Inflammatory macrophage treated with lipopolysaccharide for 1 hour (primary cell): ENCODE measurements around the gene SLC30A2.

Source experiments
- DNase-seq, 2 donors: peaks; one replicate each; pipeline ENCODE4 v3.0.0-alpha.2; 2020 to 2022

SLC30A2 gene

DNA sequence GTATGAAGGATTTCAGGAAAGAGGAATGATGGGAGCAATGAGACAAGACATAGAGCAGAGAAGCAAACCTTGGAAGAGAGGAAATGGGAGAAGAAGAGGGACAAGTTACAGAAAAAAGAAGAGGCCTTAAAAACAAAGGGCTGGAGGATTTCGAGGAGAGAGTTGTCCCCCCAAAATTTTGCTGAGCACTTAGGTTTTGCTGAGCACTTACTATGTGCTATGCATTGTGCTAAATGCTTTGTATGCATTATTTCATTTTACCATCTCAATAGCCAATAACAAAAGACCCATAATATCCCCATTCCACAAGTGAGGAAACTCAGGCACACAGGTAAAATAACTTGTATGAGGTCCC, 24.0 kb upstream of the SLC30A2 start:
- no peak for DNase-seq

DNA sequence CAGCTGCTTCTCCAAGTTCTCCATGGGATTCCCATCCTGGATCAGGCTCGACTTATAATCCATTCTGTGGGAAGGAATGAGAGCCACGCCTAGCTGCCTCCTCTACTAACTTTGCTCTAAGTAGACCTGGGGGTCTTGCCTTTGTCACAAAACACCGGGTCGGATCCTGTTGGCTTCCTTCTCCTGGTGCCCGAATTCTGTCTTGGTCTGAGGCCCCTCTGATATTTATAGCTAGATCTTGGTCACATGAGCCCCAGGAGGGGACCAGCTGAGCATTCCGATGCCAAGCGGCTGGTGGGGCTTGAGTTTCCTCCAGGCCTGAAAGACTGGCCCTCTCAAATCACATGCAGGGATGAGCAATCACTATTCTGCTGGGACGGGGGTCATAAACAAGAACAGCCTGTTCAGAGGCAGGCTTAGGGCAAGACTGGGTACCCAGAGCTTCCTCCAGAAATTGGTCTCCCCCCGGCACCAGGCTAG, 21.6 kb upstream of the SLC30A2 start, which contains the start of gene TRIM63:
Gene TRIM63, minus strand, starts transcription at position 199 of the 480 bp plus-strand sequence. Its CDS starts 136 bp downstream, at position 63.
- no peak for DNase-seq

DNA sequence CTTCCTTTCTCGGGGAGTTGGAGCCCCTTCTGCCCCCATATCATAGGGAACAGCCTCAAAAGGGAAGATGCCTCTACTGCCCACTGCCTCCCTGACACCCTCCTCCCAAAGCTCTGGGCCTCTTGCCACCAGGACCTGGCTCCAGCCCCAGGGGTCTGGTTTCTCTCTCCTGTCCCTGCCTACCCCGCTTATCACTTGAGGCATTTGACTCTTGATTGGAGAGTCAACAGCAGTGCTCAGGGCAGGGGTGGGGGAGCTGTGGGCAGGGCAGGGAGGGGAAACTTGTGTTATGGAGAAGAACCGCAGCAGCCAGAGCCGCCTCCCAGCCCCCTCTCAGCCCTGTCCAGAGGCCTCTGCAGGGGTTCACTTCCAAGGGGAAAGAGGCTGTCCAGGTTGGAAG, 20.9 kb upstream of the SLC30A2 start:
- DNase-seq: no peak

DNA sequence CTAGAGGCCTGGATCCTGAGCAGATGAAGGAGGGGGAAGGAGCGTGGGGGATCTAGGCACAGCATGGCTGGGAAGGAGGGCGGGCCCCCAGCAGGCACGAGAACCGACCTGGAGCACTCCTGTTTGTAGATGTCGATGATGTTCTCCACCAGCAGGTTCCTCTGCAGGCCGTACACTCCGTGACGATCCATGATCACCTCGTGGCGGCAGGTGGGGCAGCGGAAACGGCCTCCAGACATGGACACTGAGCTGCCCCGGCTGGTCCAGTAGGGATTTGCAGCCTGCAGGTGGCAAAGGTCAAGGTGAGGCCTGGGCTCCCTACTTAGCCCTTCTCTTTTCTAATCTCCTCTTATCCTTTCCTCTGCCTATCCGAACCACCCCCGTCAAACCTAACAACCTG, 20.2 kb upstream of the SLC30A2 start:
- DNase-seq: no peak

DNA sequence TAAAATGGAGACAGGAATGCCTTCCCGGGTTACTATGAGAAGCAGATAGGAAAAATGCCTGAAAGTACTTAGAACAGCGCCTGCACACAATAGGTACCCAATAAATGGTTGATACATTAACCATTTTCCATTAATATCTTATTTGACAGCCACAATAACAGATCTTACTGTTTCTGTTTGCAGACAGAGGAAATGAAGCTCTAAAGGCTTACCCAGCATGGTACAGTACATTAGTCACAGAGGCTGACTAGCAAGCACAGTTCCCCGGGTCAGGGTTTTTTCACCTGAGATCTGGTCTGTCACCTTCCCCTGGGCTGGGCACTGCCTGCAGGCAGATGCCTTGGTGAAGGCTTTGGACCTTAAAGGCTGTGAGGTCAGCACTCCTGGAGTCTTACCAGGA, 18.6 kb upstream of the SLC30A2 start:
- no peak for DNase-seq

DNA sequence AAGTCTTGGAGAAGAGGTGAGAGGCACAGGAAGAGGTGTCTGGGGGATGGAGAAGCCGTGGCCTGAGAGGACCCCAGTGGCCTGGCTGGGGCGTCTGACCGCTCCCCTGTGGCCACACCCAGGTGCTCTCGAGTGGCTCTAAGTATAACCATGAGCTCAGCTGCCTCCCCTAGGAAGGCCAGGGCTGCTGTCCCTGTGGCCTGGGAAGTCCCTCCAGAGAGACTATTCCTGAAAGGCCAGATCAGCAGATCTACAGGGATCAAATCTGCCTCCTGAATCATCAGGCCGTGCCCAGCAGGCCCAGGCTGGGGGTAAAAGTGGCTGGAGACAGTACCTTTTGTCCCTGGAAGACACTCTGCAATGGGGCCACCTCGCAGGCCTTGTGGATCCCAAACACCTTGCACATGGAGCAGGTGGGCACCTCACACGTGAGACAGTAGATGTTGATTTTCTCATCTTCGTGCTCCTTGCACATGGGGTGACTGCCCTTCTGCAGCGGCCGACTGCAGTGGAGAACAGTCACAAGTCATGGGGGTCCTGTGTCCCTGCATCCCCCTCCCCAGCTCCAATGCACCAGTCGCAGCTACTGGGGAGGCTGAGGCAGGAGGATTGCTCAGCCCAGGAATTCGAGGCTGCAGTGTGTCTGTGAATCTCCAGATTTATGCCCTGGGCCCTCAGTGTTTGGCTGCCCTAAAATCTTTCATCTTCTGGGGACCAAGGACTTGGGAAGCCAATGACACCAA, 15.1 kb upstream of the SLC30A2 start:
- DNase-seq: no peak

DNA sequence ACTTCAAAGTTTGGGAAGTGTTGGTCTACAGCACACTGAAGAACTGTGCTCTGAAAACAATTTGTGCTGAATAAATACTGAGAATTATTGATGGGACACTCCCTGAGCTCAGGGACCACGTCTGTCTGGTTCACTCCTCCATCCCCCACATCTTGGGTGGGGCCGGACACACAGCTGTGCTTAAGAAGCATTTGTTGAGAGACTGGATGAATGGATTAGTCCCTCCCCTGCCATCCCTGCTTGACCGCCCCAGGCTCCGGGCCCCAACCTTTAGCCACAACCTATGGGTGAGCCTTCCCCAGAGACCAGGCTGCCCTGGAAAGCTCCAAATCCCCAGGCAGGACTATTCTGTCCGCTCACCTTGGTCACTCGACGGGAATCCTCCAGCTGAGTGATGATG, 14.0 kb upstream of the SLC30A2 start:
- no peak for DNase-seq

DNA sequence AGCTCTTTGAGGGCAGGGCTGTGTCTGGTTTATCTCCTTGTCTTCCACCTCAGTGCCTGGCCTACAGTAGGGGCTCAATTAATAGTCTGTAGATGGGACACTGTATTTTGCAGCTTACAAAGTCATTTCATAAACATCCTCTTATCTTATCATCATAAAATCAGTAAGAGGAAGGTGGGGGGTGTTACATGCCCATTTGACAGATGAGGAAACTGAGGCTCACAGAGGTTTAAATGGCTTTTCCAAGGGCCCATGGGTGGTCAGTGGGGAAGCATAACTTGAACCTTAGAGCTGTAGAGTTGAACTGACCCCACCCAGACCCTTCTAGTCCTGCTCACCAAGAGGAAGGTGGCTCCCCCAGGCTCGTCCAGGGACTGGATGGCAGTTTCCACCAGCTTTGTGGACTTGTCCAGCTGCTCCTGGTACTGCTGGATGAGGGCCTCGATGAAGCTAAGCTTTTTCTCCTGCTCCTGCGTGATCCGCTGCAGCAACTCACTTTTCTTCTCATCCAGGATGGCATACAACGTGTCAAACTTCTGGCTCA, 12.2 kb upstream of the SLC30A2 start:
- DNase-seq: no peak

DNA sequence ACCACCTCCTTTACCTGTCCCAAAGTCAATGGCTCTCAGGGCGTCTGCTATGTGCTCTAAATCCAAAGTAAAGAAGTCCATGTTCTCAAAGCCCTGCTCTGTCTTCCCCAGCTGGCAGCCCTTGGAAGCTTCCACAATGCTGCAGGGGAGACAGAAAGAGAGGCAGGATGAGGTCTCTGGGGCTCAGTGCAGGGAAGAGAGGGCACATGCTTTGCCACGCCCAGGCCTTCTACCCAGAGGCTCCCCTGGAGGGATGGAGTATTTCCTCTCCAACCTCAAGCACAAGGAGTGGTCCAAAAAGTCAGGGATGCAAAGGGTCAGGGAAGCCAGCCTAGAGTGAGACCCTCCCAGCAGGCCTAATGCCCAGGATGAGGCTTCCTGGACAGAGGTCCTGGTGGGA, 11.3 kb upstream of the SLC30A2 start:
- no peak for DNase-seq

DNA sequence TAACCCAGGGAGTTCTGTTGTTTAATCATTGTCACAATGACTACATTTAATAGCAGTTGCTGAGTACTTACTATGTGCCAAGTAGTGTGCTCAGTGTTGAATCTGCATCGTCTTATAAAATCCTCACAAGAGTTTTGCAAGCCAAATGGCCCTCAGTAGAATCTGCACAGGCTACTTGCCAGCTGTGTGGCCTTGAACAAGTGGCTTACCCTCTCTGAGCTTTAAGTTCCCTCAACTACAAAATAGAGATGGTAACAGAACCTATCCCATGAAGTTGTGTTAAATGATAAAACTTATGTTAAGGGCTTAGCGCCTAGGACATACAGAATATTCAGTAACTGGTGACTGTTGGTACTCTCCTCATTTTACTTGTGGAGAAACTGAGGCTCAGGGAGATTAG, 9.1 kb upstream of the SLC30A2 start:
- DNase-seq: no peak

DNA sequence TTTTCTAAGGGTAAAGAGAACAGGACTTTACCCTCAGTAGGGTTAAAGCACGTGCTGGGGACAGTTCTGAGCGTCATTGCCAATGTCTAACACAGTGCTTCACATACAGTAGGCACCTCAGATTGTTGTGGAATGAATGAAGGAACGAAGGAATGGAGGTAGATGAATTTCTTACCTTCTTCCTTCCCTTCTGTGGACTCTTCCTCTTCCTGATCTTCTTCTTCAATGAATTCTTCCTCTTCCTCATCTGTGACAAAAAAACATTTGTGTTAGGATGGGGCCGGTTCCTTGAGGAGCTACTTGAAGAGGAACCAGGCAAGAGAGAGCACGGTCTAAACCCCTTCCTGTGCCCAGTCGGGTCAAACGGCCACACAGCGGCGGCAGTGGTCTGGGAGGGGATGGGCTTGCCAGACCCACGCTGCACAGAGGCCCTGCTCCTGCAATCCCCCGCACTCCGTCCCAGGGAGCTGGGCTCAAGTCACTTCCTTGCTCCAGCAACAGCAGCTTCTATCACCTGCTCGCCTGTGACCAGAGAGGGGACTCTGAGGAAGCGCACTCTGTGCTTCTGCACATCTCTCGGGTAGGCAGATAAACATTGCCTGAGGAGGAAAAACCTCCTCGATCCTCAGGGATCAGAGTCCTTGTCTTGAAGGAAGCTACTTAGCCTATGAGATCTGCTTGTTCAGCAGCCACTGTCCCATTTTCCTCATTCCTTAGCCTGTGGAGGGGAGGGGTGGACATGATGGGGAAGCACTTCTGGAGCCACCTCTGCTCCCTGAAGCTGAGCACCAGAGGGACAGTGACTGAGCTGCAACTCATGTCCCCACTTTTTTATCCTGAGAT, 8.0 kb upstream of the SLC30A2 start:
- DNase-seq: no peak

DNA sequence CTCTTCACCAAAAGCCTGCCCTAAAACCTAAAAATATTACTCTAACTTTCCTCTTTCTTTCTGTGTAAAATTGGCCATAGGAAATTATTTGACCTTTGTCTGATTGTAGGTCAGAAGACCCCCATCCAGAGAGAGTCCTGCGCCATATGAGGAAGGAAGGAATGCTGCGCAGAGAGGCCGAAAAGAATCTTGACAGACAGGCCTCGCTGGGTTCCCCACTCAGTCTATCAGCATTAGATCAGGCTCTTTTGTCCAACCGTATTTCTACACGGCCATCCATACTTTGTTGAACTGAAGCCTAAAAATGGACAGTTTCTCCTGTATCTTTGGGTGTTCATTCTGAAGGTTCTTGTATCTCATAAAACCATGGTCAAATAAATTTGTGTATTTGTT, 4.3 kb upstream of the SLC30A2 start:
- DNase-seq: no peak

DNA sequence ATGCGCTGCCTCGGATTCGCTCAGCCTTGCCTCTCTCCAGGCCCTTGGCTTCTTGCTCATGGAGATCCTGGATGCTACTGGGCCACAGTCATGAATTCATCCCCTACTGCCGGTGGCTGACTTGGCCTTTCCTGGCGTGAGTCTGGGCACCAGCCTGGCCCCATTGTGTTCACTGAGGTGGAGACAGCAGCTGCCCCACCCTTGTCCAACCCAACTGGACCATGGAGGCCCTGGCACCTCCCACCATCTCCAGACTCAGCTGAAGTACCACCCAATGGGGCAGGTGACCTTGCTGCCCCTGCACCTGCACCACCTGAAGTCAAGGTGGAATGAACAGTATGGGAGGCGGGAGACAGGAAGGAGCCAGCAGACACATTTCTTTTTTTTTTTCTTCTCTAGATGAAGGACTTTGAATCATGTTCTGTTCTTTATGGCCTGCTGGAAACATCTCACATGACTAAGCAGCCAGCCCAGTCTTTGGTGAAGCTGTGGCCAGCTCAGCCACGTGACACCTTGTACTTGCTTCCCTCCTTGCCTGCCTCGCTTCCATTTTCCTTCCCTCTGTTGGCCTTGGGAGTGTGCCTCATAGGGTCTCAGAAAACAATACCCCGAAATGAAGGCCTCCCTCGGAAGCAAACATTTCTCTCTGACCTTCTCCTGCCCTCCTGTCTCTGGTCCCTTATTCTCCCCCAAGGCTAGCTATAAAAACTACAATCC, 3.8 kb upstream of the SLC30A2 start:
- no peak for DNase-seq

DNA sequence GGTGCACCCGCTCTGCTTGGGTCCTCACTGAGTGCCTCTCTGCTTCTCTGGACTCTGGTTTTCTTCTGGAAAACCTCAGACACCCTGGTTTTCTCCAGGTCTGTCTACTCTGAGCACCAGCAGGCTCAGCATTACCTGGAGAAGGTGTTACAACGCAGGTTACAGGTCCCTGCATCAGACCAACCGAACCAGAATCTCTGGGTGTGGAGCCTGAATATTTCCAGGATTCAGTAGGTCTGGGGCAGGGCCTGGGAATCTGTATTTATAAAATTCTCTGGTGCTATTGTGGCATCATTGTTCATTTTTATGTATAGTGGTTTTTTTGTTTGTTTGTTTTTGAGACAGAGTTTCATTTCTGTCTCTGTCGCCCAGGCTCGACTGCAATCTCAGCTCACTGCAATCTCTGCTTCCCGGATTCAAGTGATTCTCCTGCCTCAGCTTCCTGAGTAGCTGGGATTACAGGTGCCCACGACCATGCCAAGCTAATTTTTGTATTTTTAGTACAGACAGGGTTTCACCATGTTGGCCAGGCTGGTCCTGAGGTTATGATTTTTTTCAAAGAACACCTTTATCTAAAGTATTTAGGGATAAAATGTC, 1.5 kb upstream of the SLC30A2 start:
- DNase-seq: no peak

DNA sequence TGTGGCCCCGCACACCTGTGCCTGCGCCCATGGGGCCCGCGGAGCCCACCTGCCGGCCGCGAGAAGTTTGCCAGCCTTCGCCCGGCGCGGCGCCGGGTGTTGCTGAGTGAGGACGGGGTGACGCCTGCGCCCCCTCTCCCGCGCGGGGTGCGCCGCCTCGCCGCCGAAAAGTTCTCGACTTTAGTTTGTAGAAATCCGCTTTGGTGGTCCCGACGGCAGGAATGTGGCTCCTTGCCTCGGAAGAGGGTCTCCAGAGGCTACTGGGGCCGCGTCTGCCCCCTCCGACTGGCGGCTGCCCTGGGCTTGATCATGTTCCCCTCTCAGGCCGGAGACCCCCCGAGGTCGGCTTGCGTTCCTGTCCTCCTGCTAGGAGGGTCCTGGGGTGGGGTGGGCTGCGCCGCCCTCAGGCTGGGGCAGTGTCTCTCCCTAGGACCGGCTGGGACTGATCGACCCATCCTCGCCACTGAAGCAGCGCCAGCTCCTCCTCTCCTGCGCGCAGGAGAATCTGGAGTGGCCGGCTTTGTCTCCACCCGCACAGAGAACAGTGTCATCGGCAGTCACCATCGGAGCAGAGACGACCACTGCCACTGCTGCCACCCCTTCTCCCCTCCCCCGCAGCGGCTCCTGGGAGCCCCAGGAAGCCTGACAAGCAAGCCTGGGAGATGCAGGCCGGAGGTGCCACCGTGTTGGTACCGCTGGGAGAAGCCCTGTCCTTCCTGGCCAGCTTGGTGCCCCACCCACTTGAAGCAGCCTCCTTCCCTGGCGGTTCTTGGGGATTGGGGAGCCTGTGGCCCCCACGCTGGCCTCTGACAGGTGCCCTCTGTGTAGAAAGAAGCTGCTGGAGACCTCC, 553 bp upstream of the SLC30A2 start:
- DNase-seq: no peak

DNA sequence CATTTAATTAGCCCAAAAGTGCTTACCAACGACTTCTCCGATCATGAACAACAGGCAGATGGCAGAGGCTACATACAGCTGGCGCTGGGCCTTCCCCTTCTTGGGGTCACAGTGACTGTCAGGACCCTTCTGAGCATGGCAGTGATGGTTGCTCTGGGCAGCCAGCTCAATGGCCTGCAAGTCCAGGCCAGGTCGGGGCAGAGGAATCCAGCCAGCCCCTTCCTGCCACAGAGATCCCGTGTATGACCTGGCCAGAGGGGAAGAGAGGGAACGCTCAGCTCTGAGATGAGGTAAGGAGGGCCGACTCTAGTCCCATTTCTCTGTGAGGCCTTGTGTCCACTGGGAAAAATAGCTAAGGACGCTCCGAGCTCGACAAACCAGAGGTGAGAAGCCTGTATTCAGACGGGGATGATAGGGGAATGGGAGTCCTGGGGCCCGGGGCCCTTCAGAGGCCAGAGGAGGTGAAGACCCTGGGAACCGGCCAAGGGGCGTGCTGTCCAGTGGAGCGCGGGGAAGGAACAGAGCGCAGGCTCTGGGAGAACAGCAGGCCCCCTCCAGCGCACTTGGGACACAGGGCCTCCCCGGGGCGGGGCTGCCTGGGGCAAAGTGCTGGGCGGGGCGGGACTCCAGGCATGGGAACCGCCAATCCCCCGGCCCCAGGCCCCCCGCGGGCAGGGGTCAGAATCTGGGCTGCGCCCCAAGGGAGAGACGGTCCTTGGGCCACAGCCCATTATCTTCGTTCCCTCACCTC, 772 bp downstream of the SLC30A2 start:
- no peak for DNase-seq

DNA sequence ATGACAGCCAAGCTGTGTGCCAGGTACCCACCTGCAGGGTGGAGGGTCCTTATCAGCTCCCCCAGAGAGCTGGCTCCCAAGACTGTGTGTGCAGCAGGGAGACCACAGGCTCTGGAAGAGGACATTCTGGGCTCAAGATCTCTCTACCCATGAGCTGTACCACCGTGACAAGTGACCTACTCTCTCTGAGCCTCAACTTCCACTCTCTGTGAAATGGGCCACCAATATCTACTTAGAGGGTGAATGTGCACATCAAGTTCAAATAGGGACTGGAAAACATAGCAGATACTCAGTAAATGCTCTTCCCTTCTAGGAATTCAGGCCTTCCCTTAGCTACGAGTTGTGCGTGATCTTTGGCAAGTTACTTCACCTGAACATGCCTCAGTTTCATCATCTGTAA, 1.5 kb downstream of the SLC30A2 start:
- no peak for DNase-seq

DNA sequence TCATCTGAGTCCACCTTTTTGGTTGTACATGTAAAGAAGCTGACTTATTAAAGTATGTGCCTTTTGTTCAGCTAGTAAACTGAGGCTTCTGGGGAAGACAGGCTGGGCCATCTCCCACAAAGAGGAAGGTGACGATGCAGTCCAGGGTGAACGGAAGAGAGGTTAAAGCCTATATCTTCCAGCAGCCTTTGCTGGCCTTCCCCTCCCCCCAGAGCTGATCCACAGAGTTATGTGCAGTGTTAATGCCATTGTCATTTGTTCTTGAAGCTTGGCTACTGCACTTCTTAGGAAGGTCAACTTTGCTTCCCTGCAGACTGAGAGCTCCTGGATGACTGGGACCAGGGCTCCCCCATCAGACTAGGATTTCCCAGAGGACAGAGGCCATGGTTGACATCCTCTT, 2.2 kb downstream of the SLC30A2 start:
- DNase-seq: no peak

DNA sequence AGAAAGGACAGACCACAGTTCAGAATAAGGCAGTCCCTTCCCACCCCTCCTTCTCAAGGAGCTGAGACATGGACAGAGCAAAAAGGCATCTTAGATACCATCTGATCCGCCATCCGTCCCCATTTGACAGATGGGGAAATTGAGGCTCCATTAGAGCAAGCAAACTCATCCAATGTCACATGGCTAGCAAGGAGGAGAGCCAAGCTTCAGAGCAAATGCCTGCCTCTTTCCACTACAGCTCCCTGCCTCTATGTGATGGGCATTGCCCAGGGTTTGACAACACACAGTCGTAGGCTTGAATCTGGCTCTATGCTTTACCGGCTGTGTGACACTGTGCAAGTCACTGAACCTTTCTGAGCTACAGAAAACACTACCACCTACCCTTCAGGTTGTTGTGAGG, 3.9 kb downstream of the SLC30A2 start:
- no peak for DNase-seq

DNA sequence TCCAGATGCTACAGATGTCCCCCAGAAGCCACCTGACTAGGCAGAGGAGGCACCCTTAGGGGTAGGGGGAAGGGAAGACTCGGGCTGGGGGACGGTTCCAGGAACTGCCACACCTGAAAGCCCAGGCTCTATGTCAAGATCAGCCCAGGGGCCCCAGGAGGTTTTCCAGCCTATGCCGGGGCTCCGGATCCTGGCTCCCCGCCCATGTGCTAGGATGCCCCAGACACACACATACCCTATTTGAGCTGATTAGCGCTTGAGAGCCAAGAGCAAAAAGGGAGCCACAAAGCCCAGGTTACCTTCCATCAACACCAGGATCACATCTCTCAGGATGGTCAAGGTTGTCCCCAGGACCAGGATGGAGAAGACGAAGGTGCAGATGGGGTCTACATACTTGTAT, 4.5 kb downstream of the SLC30A2 start:
- DNase-seq: no peak

DNA sequence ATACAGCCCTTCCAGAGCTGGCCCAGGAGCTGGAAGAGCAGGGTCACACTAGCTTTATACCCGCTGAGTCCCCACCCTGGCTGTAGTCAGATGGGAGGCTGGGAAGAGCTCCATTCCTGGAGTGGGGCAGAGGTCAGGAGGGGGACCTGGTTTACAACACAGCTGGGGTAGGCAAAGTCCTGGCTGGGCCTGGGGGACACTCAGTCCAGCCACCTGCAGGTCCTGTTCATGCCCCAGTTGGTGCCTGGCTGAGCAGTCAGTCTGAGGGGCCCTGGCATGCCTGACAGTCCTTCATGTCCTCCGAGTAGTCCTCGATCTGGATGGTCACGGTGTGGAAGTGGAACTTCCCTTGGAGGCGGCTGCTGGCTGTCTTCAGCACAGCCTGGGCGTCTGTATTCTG, 7.0 kb downstream of the SLC30A2 start:
- DNase-seq: no peak
